NCI-H524 treated with DMSO at 0.1 percent for 48 hours (cell line): ENCODE measurements around the gene WDPCP.
"Not testable (repeated sequence)": the region's sequence is repeated elsewhere in the genome, so short reads cannot be mapped to it uniquely, and the experiment has no call there.

ENCODE experiments used
- DNase-seq: peaks from one replicate; lab custom pipeline; 2025; lab: John Stamatoyannopoulos, UW

Gene WDPCP

GRCh38 chr2:63101954-63102353, 486.3 kb downstream of the WDPCP start:
- DNase-seq = no peak

- no peak for DNase-seq
Observed at GRCh38 chr2:63099032-63099431, 489.2 kb downstream of the WDPCP start.

GRCh38 chr2:63096491-63096890, 491.8 kb downstream of the WDPCP start:
- no peak for DNase-seq

GRCh38 chr2:63093502-63093901, 494.8 kb downstream of the WDPCP start:
- no peak for DNase-seq

GRCh38 chr2:63092857-63093256, 495.4 kb downstream of the WDPCP start:
- DNase-seq = no peak

- no peak for DNase-seq
Observed at GRCh38 chr2:63092401-63092800, 495.9 kb downstream of the WDPCP start.

GRCh38 chr2:63086687-63087086, 501.6 kb downstream of the WDPCP start:
- DNase-seq = no peak

GRCh38 chr2:63081404-63081803, 506.9 kb downstream of the WDPCP start:
- no peak for DNase-seq

- DNase-seq = no peak
Observed at GRCh38 chr2:63078852-63079606, 509.2 kb downstream of the WDPCP start.

GRCh38 chr2:63074399-63074798, 513.9 kb downstream of the WDPCP start:
- DNase-seq = not testable (repeated sequence)

- DNase-seq = no peak
Observed at GRCh38 chr2:63073994-63074393, 514.3 kb downstream of the WDPCP start.

- DNase-seq = no peak
Observed at GRCh38 chr2:63071664-63072063, 516.6 kb downstream of the WDPCP start.
